Gastrocnemius medialis (tissue), 4 donors: Measurements from ENCODE around the gene HTT. TPM values are rescaled to one million over a fixed set of nuclear protein-coding genes. Genes with fewer than 3 reads are reported as not detected.
"Not testable (repeated sequence)": the region's sequence is repeated elsewhere in the genome, so short reads cannot be mapped to it uniquely, and the experiment has no call there.

Experiments used
- ATAC-seq, 2 donors: fragments of 150-250 bp; one replicate each; pipeline ENCODE4 v1.9.1; 2016
- DNase-seq, 2 donors: peaks; one replicate each; pipeline ENCODE4 v3.0.0-alpha.2; 2019
- H3K27ac ChIP-seq, 4 donors: fragments of 200-600 bp; sonication (generic); 1 replicate in 1 of 4; 2 replicates in 3 of 4; pipeline ENCODE4 v1.5.1; 2016 to 2018; ENCODE audit warnings: mild to moderate bottlenecking in 2 of 4, moderate library complexity in 1 of 4
- H3K27me3 ChIP-seq, 3 donors: fragments of 200-600 bp; sonication (generic) in 2 of 3; 1 replicate in 1 of 3; 2 replicates in 2 of 3; pipeline versions ENCODE4 v1.5.1 to v1.6.0; 2016 to 2019; ENCODE audit warnings: mild to moderate bottlenecking in 1 of 3, moderate library complexity in 1 of 3
- H3K36me3 ChIP-seq, 2 donors: fragments of 200-600 bp; sonication (generic) in 1 of 2; one replicate each; pipeline ENCODE4 v1.5.1; 2017 to 2018
- H3K4me1 ChIP-seq, 2 donors: fragments of 200-600 bp; sonication (generic) in 1 of 2; one replicate each; pipeline ENCODE4 v1.5.1; 2016 to 2017; ENCODE audit warnings: mild to moderate bottlenecking in 2 of 2
- H3K4me3 ChIP-seq, 4 donors: fragments of 200-600 bp; sonication (generic) in 3 of 4; 1 replicate in 1 of 4; 2 replicates in 3 of 4; pipeline ENCODE4 v1.5.1; 2016 to 2019; ENCODE audit warnings: mild to moderate bottlenecking in 2 of 4
- H3K9me3 ChIP-seq, 3 donors: fragments of 200-600 bp; sonication (generic) in 2 of 3; 1 replicate in 1 of 3; 2 replicates in 2 of 3; pipeline ENCODE4 v1.5.1; 2016 to 2019
- POLR2A ChIP-seq, 2 donors: fragments of 450-650 bp; IDR thresholded peaks; one replicate each; pipeline ENCODE4 v1.6.1; 2017; ENCODE audit warnings: antibody characterized with exemption in 2 of 2, mild to moderate bottlenecking in 2 of 2, moderate library complexity in 2 of 2
- in situ Hi-C, 4 donors: fragments of 200-750 bp; cut with MboI; loops; one replicate each; pipeline versions ENCODE4 v1.15.0 to v1.8.0; 2017; ENCODE audit warnings: low sequenced_read_pairs in 4 of 4
- intact Hi-C: fragments of 100-400 bp; cut with DNase I; formaldehyde crosslinking; loops from one replicate; pipeline ENCODE4 v1.15.1; 2023; ENCODE audit warnings: low total_unique reads
- total RNA-seq, 4 donors: library from RNA; depleted of rRNA; stranded (reverse); fragments of >200 nt; gene quantifications; one replicate each; pipeline versions ENCODE4 v1.1.0 to v1.2.3, GENCODE V29; 2016
- TF ChIP-seq, protein P1 (sequence below), 5 experiments: fragments of 450-650 bp in 3 of 5; fragments of 200-600 bp in 2 of 5; sonication (generic) in 2 of 5; IDR thresholded peaks in 4 of 5; conservative IDR thresholded peaks in 1 of 5; 1 replicate in 4 of 5; 2 replicates in 1 of 5; pipeline ENCODE4 v1.5.1; 2016 to 2019; ENCODE audit warnings: antibody characterized with exemption in 5 of 5, mild to moderate bottlenecking in 3 of 5, moderate library complexity in 3 of 5

The HTT gene
- total RNA-seq, 4 donors from 2014 or later = 23.5 to 73.0 (median 51.1) TPM

DNA sequence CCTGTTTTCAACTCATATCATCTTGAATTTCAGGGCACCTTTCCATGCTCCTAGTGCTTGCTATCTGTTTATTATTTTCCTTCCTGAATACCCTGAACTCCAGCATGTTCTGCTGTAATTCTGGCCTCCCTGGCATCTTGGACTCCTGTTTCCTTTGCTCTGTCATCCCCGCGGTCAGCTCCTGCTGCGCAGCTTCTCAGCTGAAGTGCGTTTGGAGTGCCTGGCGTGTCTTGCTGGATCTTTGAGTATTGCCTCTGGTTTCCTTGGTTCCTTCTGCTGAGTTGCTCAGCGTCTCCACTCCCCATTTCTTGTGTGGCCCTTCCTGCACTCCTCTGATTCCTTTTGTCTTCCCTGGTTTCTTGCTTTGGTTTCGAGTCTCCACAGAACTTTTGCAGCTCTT lies 84.4 kb downstream of the HTT start:
- TF ChIP-seq, protein P1, sequence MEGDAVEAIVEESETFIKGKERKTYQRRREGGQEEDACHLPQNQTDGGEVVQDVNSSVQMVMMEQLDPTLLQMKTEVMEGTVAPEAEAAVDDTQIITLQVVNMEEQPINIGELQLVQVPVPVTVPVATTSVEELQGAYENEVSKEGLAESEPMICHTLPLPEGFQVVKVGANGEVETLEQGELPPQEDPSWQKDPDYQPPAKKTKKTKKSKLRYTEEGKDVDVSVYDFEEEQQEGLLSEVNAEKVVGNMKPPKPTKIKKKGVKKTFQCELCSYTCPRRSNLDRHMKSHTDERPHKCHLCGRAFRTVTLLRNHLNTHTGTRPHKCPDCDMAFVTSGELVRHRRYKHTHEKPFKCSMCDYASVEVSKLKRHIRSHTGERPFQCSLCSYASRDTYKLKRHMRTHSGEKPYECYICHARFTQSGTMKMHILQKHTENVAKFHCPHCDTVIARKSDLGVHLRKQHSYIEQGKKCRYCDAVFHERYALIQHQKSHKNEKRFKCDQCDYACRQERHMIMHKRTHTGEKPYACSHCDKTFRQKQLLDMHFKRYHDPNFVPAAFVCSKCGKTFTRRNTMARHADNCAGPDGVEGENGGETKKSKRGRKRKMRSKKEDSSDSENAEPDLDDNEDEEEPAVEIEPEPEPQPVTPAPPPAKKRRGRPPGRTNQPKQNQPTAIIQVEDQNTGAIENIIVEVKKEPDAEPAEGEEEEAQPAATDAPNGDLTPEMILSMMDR (IDR thresholded peaks at IDR 0.05 in 4 of 5, conservative IDR thresholded peaks at IDR 0.05 in 1 of 5) = no peak
- no peak for TF ChIP-seq POLR2A (IDR thresholded peaks at IDR 0.05)
- intact Hi-C loops (no loop called here), in situ Hi-C loops (no loop called here)
- ATAC-seq = no peak
- Histone ChIP-seq H3K27me3 (no peaks in the 10 kb centered on the region), H3K36me3 (peaks cover 0 to 82% of the 10 kb centered on the region in 2 donors), H3K27ac (no peak overlapping the region), H3K4me1 (no peaks in the 10 kb centered on the region), H3K9me3 (no peaks in the 10 kb centered on the region), H3K4me3 (no peak overlapping the region)
- no peak for DNase-seq

DNA sequence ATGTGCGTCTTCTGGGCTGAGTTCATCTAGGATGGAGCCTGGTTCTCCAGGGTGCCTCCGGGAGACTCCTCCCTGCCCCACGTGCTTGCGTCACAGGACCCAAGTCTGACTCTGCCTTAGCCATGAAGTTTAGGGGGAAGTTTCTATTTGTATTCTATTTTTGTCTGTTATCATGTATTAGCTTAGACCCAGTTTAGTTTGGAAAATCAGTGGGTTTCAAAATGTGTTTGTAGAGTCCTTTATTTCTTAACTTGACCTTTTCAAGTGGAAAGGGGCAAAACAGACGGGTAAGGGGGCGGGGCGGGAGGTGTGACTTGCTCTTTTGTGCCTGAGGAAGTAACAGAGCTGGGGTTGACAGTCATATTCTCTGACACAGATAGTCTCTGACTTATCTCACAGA lies 86.0 kb downstream of the HTT start:
- Histone ChIP-seq H3K27ac (no peak overlapping the region), H3K27me3 (no peaks in the 10 kb centered on the region), H3K9me3 (no peaks in the 10 kb centered on the region), H3K4me1 (no peaks in the 10 kb centered on the region), H3K36me3 (peaks cover 0 to 73% of the 10 kb centered on the region in 2 donors), H3K4me3 (no peak overlapping the region)
- in situ Hi-C loops (no loop called here), intact Hi-C loops (no loop called here)
- ATAC-seq (no peak), DNase-seq (no peak)
- TF ChIP-seq POLR2A (IDR thresholded peaks at IDR 0.05) = no peak
- TF ChIP-seq, protein P1 (IDR thresholded peaks at IDR 0.05 in 4 of 5, conservative IDR thresholded peaks at IDR 0.05 in 1 of 5) = no peak

DNA sequence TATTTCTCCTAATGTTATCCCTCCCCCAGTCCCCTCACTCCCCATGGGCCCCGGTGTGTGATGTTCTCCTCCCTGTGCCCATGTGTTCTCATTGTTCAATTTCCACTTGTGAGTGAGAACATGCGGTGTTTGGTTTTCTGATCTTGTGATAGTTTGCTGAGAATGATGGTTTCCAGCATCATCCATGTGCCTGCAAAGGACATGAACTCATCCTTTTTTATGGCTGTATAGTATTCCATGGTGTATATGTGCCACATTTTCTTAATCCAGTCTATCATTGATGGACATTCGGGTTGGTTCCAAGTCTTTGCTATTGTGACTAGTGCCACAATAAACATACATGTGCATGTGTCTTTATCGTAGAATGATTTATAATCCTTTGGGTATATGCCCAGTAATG lies 86.6 kb downstream of the HTT start:
- peaks cover 0 to 69% of the 10 kb centered on the region in 2 donors for H3K36me3 ChIP-seq
- ATAC-seq, H3K4me3 ChIP-seq, DNase-seq, in situ Hi-C loops, H3K9me3 ChIP-seq, H3K27me3 ChIP-seq, H3K4me1 ChIP-seq, intact Hi-C loops, H3K27ac ChIP-seq: not testable (repeated sequence)

DNA sequence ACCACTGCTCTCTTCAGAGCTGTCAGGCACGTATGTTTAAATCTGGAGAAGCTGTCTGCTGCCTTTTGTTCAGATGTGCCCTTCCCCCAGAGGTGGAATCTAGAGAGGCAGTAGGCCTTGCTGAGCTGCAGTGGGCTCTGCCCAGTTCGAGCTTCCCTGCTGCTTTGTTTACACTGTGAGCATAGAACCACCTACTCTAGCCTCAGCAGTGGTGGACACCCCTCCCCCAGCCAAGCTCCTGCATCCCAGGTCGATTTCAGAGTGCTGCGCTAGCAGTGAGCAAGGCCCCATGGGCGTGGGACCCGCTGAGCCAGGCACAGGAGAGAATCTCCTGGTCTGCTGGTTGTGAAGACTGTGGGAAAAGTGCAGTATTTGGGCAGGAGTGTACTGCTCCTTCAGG lies 92.0 kb downstream of the HTT start:
- ATAC-seq, H3K27ac ChIP-seq, H3K9me3 ChIP-seq, H3K27me3 ChIP-seq, H3K4me1 ChIP-seq, H3K4me3 ChIP-seq, DNase-seq, intact Hi-C loops, in situ Hi-C loops: not testable (repeated sequence)
- H3K36me3 ChIP-seq = peaks cover 0 to 25% of the 10 kb centered on the region in 2 donors

DNA sequence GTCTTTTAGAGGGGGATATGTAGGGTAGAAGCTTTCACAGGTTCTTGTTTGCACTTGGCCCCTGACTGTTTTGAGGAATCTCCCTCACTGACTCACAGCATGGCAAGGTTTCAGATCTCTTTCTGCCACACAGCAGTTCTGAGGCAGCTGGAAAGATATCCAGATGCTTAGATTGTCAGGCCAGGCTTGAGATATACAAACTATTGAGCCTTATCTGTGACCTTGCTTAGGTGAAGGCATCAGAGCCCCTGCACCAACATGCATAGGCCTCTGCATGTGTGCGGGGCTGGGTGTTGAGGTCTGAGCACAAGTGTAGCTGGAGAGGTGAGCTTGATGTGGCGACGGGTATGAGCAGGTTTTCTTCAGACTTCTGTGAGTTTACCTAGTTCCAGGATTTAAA lies 93.5 kb downstream of the HTT start:
- Histone ChIP-seq H3K36me3 (peaks cover 0 to 17% of the 10 kb centered on the region in 2 donors), H3K27me3 (no peaks in the 10 kb centered on the region), H3K27ac (no peak overlapping the region), H3K9me3 (no peaks in the 10 kb centered on the region), H3K4me3 (no peak overlapping the region), H3K4me1 (peaks cover 0 to 6% of the 10 kb centered on the region in 2 donors)
- TF ChIP-seq, protein P1 (IDR thresholded peaks at IDR 0.05 in 4 of 5, conservative IDR thresholded peaks at IDR 0.05 in 1 of 5) = no peak
- TF ChIP-seq POLR2A (IDR thresholded peaks at IDR 0.05) = no peak
- in situ Hi-C loops (no loop called here), intact Hi-C loops (no loop called here)
- DNase-seq (no peak), ATAC-seq (no peak)
